GM06990 (cell line): ENCODE results near the gene GEMIN5.
A peak's percentile ranks its signal among the peaks of the same experiment; 100 is the strongest.

Source experiments
- DNase-seq: peaks from one replicate; pipeline ENCODE4 v3.0.0-alpha.2; 2011; ENCODE audit not compliant: insufficient read length; ENCODE audit errors: extremely low read depth
- H3K27me3 ChIP-seq: replicated peaks from 2 replicates; pipeline ENCODE4 v1.6.0; 2011; ENCODE audit warnings: low read length; ENCODE audit not compliant: control insufficient read depth, insufficient read depth
- H3K36me3 ChIP-seq: 2 replicates; pipeline ENCODE4 v1.5.1; 2011; ENCODE audit warnings: low read length; ENCODE audit not compliant: control insufficient read depth, insufficient read depth
- H3K4me3 ChIP-seq: replicated peaks from 2 replicates; pipeline ENCODE4 v1.5.1; 2011; ENCODE audit warnings: low read depth, mild to moderate bottlenecking, control low read depth, low read length
- TF ChIP-seq, protein P1 (sequence below): IDR thresholded peaks from 2 replicates; pipeline ENCODE4 v1.5.1; 2011; ENCODE audit warnings: low read length, control low read depth, mild to moderate bottlenecking, inconsistent platforms; ENCODE audit not compliant: insufficient read depth, poor library complexity, severe bottlenecking

GEMIN5 gene

DNA sequence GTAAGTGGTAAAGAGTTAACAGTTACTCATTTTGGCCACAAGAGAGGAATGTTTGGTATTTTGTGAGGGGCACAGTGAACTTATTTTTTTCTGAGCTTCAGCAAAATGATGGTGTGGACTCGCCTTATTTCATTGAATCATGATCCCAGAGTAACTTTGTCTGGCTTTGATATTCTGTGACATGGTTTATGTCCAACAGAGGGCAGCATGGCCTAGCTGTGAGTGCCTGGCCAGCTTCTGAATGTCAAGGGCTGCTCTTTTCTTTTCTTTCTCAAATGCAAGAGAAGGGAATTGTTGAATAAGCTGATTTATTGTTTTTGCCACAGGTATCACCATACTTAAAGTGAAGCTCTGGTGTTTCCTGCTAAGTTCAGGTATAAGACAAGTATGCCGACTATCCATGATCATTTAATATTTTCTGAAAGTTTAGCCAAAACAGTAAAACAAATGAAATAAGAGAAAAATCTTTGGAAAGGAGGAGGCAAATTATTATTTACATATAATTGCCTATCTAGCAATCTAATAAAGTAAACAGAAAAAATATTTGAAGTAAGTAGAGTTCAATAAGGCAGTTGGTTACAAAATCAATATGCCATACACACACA is 34.6 kb upstream of the GEMIN5 start:
- TF ChIP-seq, protein P1, sequence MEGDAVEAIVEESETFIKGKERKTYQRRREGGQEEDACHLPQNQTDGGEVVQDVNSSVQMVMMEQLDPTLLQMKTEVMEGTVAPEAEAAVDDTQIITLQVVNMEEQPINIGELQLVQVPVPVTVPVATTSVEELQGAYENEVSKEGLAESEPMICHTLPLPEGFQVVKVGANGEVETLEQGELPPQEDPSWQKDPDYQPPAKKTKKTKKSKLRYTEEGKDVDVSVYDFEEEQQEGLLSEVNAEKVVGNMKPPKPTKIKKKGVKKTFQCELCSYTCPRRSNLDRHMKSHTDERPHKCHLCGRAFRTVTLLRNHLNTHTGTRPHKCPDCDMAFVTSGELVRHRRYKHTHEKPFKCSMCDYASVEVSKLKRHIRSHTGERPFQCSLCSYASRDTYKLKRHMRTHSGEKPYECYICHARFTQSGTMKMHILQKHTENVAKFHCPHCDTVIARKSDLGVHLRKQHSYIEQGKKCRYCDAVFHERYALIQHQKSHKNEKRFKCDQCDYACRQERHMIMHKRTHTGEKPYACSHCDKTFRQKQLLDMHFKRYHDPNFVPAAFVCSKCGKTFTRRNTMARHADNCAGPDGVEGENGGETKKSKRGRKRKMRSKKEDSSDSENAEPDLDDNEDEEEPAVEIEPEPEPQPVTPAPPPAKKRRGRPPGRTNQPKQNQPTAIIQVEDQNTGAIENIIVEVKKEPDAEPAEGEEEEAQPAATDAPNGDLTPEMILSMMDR: peak; percentile 60
- Histone ChIP-seq H3K36me3 (no peaks in the 10 kb centered on the region), H3K27me3 (no peaks in the 10 kb centered on the region), H3K4me3 (no peak overlapping the region)
- no peak for DNase-seq

DNA sequence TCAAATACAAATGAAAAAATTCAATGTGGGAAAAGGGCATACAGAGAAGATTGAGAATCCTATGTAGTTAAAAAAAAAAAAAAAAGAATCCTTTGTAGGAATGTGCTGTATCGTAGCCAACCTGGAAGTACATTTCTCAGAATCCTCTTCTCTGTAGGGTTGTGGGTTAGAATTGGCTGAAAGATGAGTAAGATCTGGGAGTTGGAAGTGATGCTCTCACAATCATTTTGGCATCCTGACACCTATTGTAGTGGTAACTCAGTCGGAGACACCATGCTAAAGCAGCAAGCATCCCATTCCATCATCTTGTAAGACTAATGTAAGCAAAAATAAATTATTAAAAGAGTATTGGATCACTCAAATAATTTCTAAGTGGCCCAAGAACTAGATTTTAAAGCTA is 33.5 kb upstream of the GEMIN5 start:
- Histone ChIP-seq H3K27me3 (no peaks in the 10 kb centered on the region), H3K36me3 (no peaks in the 10 kb centered on the region), H3K4me3 (no peak overlapping the region)
- no peak for DNase-seq
- TF ChIP-seq, protein P1: no peak

DNA sequence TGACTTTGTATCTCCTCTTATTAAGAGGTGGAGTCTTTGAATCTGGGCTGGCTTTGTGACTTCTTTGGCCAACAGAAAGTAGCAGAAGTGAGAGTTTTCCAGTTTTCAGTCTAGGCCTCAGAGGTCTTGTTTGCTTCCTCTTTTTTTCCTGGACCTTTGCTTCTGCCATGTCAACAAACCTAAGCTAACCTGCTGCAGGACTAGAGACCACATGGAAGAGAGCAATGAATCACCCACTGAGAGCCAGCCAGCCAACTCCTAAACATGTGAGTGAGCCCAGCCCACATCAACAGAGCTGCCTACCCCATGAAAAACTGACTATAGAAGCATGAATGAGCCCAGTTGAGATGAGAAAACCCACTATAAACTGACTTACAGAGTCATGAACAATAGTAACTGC is 32.7 kb upstream of the GEMIN5 start:
- DNase-seq: no peak

DNA sequence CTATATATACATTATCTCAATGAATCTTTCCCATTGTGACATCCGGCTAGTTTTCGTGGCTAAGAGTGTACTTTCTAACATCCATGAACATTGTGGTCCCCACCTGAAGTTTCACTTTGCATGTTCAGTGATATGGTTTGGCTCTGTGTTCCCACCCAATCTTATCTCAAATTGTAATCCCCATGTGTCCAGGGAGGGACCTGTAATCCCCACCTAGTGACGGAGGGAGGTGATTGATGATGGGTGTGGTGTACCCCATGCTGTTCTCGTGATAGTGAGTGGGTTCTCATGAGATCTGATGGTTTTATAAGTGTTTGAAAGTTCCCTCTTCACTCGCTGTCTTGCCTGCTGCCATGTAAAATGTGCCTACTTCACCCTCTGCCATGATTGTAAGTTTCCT is 30.9 kb upstream of the GEMIN5 start:
- H3K27me3 ChIP-seq: no peaks in the 10 kb centered on the region
- DNase-seq: no peak
- TF ChIP-seq, protein P1: no peak
- no peaks in the 10 kb centered on the region for H3K36me3 ChIP-seq
- H3K4me3 ChIP-seq: no peak overlapping the region

More for the DNA sequence above, 32.7 kb upstream of the GEMIN5 start:
- TF ChIP-seq, protein P1: no peak
- Histone ChIP-seq H3K27me3 (no peaks in the 10 kb centered on the region), H3K4me3 (no peak overlapping the region), H3K36me3 (no peaks in the 10 kb centered on the region)

DNA sequence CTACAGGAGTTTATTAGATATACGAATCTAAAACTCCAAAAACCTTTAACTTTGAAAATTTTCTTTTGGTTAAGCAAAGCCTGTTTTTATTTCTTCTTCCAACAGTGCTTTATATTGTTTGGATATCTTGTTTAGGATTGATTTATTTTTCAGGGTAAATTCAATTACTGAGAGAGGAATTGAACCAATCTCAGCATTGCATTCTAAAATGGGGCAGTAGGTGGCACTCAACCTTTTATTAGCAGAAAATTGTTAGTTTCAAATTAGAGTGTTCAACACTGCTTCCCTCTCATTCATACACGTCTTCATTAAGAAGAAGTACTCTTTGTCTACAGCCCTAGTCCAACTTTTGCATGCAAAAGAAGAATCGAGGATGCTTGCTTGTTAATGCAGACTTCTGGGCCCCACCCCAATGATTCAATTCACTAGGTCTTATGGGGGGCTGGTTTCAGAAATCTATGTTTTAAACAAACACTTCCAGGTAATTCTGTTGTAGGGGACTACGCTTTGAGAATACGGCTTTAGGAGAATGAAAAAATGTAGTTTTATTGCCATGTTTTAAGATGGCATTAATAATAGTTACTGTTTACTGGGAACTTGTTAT is 29.5 kb upstream of the GEMIN5 start:
- Histone ChIP-seq H3K4me3 (no peak overlapping the region), H3K27me3 (no peaks in the 10 kb centered on the region), H3K36me3 (no peaks in the 10 kb centered on the region; the same call in 1 of the 2 replicates)
- no peak for DNase-seq
- TF ChIP-seq, protein P1: peak; percentile 47
